Activated effector memory CD4-positive, alpha-beta T cell treated with anti-CD3 and anti-CD28 coated beads, Interleukin-2, amount 50 U/mL, for 16 hours (primary cell): Measurements from ENCODE around the gene COL4A2.

Experiments
- DNase-seq: peaks from one replicate; pipeline ENCODE4 v3.0.0-alpha.2; 2020

Gene COL4A2

DNA sequence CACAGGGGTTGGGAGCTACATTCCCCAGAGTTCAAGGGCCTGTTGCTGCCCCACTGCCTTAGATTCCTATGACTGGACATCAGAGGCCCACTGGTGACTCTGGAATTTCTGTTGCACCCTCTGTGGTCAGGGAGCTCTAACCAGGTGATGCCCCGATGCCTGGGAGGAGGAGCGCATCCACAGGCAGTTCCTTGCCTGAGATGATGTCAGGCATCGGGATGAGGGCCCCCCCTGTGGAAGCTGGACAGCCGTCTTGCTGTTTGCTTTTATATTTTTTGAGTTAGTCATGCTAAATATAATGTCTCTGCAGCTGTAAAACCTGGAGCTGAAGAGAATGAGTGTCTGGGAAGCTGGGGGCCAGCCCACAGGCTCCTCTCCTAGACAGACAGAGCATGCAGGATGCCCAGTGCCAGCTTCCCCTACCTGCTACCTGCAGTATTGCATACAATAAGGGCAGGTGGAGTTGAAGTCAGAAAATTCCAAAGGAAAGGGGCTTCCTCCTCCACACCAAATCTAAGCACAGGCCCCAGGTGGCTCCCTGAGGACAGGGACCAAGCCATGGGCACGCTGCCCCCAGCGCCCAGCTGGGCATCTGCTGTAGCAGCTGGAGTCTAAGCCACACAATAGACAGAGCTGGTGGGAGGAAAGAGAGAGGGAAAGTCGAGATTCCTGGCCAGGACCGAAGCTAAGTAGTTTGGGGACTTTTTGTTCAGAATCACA, 16.2 kb downstream of the COL4A2 start:
- no peak for DNase-seq

- no peak for DNase-seq
Measured at GRCh38 chr13:110324026-110324749, 17.1 kb downstream of the COL4A2 start.

- DNase-seq, result no peak
Measured at GRCh38 chr13:110326263-110326904, 19.3 kb downstream of the COL4A2 start.

GRCh38 chr13:110327051-110327721, 20.1 kb downstream of the COL4A2 start:
- no peak for DNase-seq

- DNase-seq, result no peak
Measured at GRCh38 chr13:110328573-110328972, 21.5 kb downstream of the COL4A2 start.

- no peak for DNase-seq
Measured at GRCh38 chr13:110329258-110329657, 22.2 kb downstream of the COL4A2 start.

GRCh38 chr13:110329798-110330461, 22.8 kb downstream of the COL4A2 start:
- no peak for DNase-seq

DNA sequence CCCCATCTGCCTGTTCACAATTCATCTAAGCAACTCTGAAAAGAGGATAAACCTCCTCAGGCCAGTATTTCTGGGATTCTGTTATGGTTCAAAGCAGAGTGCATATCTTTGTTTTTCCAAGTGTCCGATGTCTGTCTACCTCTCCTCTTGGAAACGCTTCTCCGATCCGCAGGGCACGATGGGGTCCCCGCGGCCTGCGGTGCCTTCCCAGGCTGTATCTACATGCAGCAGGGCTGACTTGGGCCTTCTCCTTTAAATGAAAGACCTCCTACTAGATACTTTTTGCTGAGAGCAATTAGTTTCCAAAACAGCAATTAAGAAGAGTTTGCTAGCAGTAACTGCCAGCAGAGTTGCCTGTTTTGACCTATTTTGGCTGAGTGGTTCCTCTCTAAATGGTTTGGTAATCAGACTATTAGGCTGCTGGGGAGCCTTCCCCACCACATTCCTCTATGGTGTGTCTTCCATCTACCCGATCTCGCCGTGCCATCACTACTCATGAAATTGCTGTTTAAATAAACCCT, 23.5 kb downstream of the COL4A2 start:
- DNase-seq, result no peak

DNA sequence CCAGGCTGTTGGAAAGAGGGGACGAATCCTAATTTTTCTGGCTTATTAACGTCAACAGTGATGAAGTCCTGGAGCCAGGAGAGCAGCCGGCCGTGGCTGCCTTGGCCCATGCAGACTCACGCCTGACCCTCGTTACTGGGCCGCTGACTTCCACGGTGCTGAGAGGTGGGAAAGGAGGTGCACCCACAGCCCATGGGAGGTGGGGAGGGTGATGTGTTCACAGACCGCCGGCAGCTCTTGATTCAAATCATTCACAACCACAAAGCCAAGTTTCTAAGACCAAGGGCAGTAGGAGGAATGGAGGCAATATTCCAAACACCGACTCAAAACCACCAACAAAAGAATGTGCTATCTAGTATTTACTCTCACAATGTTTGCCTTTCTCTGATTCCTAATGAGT, 24.3 kb downstream of the COL4A2 start:
- DNase-seq, result no peak

GRCh38 chr13:110332750-110333149, 25.7 kb downstream of the COL4A2 start:
- no peak for DNase-seq

DNA sequence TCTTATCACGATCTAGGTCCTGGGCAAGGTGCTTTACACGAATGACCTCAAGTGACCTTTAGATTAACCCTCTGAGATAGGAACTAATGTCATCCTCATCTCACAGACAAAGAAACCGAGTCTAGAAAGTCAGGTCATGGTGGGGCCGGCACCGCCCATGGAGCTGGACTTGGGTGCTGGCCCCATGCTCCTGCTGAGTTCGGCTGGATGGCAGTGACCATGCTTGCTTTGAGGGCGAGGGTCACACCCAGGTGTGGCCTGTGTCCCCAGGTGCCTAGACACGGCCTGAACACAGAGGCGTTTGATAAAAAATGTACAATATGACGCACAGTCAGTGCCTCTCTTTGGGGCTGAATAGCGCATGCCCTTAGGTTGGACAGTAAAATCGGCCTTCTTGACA, 26.8 kb downstream of the COL4A2 start:
- DNase-seq, result no peak

GRCh38 chr13:110334256-110334655, 27.2 kb downstream of the COL4A2 start:
- DNase-seq, result no peak

GRCh38 chr13:110334841-110335490, 27.9 kb downstream of the COL4A2 start:
- no peak for DNase-seq

- no peak for DNase-seq
Measured at GRCh38 chr13:110336108-110336507, 29.0 kb downstream of the COL4A2 start.

DNA sequence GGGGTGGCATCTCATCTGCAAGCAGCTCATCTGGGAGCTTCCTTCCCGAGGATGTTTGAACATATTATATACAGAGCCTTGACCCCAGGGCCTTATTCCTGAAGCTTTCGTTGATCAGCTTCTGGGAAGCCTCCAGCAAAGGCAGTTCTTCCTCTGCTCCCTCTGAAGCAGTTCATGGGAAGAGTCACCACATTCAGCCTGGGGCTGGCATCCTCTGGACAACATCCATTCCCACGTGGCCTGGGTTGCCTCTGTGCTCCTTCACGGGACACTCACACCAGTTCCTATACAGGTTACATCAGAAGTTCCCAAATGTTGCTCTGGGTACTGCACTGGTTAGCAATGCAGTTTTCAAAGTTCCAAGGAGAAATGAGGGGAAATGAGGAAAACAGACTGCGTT, 29.6 kb downstream of the COL4A2 start:
- DNase-seq, result no peak

DNA sequence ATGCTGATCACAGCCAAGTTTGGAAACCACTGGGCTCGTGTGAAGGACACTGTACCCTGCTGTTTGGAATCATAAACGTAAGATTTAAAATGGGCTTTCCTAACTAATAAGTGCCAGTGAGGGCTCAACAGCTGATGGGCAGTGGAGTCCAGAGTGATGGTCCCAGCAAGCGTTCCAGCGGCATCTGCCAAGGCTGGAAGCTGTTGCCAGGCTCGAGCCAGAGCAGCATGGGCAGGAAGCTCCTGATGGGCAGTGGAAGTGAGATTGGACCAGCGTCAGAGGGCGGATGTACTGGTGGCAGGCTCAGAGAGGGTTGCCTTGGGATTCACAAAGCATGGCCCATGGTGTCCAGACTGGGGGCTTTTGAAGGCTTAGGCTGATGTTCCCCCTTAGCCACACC, 30.2 kb downstream of the COL4A2 start:
- no peak for DNase-seq

DNA sequence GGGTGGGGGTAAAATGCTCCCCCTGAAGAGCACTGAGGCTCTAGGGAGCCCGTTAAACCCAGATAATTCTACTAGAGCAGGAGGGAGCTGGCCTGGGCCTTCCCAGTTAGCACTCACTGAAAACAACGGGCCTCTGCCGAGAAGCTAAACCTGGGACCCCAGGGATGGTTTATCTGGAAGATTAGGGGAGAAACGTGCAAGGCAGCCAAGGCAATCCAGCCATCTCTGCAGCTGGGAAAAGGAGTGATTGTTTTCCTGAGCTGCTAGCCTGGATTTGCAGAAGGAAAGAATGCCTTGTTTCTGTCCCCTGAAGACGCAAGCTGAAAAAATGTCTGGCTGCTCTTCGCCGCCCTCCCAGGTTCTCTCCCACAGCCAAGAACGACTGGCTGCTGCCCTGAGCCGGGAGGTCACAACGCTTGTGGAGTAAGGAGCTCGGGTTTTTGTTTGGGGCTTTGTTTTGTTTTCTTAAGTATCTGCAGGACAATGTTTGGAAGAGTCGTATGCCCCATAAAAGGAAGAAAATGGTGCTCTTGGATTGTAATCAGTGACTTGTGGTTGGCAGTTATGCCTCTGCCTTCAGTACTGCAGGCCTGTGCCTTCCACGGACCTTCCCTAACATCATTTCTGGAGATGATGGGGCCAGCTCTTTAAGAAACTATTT, 31.5 kb downstream of the COL4A2 start:
- DNase-seq, result no peak

- DNase-seq, result no peak
Measured at GRCh38 chr13:110339263-110339662, 32.2 kb downstream of the COL4A2 start.

DNA sequence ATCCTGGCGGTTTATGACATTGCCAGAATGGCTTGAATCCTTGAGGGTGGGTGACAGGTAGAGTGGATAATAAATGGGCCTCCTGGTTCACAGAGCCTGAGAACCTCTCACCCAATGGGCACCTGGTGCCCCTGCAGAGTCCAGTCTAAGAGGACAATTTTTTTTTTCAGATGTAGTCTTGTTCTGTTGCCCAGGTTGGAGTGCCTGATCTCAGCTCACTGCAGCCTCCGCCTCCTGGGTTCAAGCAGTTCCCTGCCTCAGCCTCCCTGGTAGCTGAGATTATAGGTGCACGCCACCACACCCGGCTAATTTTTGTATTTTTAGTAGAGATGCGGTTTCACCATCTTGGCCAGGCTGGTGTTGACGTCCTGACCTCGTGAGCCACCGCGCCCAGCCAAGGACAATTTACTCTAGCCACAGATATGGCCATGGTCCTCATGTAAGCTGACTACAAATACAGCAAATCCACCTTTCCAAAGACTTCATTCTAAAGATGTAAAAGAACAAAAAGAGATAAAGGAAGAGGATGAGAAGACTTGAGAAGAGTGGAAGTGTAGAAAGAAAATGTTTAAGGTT, 33.0 kb downstream of the COL4A2 start:
- no peak for DNase-seq

DNA sequence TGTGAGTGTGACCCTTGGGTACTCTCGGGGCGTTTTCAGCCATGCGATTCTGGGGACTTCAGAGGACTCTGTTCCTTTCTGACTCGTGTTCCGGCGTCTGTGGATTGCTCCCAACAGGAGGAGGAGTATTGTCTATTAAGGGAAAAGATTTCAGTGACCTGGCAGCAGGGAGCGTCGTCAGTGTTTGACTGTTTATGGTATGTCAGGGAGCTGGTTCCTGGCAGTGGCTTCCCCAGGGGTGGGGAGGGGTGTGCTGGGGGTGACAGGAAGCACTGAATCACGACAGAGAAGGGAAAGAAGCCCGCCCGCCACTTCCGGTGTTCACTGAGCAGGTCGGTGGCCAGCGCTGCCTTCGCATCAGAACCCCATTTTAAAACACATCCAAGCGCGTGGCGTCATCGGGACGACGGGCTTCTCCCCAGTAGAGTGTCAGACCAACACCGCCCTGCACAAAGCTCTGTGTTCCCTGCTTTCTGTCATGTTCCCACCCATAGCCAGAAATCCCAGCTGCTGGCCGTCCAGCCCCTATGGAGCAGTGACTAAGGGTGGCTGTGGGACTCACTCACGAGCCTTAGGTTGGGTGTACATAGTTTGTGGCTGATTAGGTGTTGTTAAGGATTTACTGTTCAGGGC, 33.8 kb downstream of the COL4A2 start:
- peak; percentile 70 for DNase-seq
